ENCODE measurements around the gene PRICKLE2.

DNA sequence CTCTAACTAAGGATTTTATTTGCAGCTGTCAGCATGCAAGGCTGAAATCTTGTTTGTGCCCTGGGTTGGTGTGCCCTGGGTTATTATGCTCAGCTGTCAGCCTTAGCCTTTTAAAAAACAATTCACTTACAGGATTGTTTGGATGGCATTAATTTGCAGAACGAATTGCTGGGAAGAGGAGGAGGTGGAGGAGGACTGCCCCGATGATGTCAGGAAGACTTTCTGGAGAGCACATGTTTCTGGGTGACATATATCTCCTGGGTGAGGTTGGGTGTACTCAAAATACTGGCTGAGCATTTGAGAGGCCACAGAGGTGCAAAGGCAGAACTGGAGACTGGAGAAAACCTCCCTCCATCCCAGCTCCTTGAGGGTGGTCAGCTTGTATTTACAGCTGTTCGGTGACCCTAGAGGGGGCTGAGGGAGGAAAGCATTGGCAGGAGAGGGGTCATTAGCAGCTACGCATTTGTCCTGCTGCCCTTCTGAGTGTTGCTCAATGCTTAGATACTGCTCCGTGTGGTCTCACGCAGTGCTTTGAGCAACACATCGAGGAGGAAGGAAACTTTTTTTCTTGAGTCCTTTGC lies 142.2 kb downstream of the PRICKLE2 start:
- TF ChIP-seq, protein P1, sequence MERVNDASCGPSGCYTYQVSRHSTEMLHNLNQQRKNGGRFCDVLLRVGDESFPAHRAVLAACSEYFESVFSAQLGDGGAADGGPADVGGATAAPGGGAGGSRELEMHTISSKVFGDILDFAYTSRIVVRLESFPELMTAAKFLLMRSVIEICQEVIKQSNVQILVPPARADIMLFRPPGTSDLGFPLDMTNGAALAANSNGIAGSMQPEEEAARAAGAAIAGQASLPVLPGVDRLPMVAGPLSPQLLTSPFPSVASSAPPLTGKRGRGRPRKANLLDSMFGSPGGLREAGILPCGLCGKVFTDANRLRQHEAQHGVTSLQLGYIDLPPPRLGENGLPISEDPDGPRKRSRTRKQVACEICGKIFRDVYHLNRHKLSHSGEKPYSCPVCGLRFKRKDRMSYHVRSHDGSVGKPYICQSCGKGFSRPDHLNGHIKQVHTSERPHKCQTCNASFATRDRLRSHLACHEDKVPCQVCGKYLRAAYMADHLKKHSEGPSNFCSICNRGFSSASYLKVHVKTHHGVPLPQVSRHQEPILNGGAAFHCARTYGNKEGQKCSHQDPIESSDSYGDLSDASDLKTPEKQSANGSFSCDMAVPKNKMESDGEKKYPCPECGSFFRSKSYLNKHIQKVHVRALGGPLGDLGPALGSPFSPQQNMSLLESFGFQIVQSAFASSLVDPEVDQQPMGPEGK (CRISPR knock-in tag; IDR thresholded peaks at IDR 0.05; ENCODE audit: borderline replicate concordance), result no peak
- TF ChIP-seq TOX (CRISPR knock-in tag; IDR thresholded peaks at IDR 0.05; ENCODE audit: borderline replicate concordance), result no peak
- no peak for TF ChIP-seq CREB5 (CRISPR knock-in tag; IDR thresholded peaks at IDR 0.05; ENCODE audit: low read depth)
- TF ChIP-seq ARNTL (CRISPR knock-in tag; IDR thresholded peaks at IDR 0.05; ENCODE audit: borderline replicate concordance, low read depth), result no peak
- TF ChIP-seq CSDC2 (CRISPR knock-in tag; IDR thresholded peaks at IDR 0.05), result no peak
- no peak for TF ChIP-seq SNAI2 (CRISPR knock-in tag; IDR thresholded peaks at IDR 0.05)
- no peak for TF ChIP-seq TSHZ2 (CRISPR knock-in tag; IDR thresholded peaks at IDR 0.05)
- no peak for TF ChIP-seq ISL1 (CRISPR knock-in tag; IDR thresholded peaks at IDR 0.05)
- TF ChIP-seq ZFP3 (CRISPR knock-in tag; IDR thresholded peaks at IDR 0.05), result no peak
- TF ChIP-seq GLIS3 (CRISPR knock-in tag; IDR thresholded peaks at IDR 0.05), result no peak
- TF ChIP-seq ZNF565 (CRISPR knock-in tag; conservative IDR thresholded peaks at IDR 0.05; ENCODE audit: low read depth), result no peak

All from SK-N-SH treated with all-trans-retinoic acid at 6 μM for 48 hours (cell line).